KG1 (cell line): Measurements from ENCODE around the gene DUSP7.

Experiments used
- DNase-seq: peaks from one replicate; lab custom pipeline; 2025; lab: John Stamatoyannopoulos, UW

Gene DUSP7

DNA sequence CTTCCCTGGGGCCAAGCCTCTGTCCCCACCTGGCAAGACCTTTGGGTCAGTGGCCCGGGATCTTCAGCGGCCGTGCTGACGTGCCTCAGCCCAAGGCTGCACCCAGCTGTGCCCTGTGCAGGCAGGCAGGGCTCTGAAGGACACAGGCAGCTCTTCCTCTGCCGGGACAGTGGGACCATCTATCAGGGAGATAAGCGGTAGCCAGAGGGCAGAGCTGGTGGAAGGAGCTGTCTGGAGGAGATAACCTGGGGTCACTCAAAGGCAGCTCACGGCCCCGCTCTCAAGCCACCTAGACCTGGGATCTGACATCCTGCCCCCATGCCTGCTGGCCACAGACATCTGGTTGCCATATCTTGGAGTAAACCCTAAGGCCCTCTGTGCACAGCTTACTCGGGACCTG lies 27.3 kb downstream of the DUSP7 start:
- no peak for DNase-seq

DNA sequence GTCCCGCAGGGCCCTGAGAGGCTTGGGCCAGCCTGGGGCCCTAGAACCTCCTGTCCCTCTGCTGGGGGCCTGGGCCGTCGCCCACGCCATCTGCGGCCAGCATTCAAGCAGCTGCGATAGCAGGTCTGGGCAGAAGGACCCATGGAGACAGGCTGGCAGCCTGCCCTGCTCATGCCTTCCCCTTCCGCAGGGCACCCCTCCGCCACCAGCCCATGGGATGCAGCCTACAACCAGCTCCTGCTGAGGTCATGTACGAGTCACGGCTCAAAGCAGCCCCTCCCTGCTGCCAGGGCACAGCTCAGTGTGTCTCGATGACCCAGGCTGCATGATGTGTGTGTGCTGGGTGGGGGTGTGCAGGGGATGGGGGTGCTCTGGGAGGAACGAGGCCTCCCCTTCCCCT lies 27.8 kb downstream of the DUSP7 start:
- DNase-seq: no peak

DNA sequence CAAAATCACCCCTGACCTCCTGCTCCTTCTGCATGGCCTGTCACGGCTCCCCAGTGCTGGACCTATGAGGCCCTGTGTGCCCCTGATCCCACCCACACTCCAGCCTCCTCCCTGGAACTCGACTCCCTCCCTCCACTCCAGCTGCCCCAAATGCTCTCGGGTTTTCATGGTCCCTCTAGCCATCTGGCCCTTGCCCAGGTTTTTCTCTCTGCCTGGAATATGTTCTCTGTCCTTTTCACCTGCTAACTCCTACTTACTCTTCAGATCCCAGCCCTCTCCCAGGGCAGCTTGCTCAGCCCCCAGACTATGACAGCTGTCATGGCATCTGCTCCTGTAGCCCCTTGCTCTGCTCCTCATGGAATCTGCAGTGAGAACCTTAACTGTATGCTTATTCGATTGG lies 30.3 kb downstream of the DUSP7 start:
- no peak for DNase-seq

DNA sequence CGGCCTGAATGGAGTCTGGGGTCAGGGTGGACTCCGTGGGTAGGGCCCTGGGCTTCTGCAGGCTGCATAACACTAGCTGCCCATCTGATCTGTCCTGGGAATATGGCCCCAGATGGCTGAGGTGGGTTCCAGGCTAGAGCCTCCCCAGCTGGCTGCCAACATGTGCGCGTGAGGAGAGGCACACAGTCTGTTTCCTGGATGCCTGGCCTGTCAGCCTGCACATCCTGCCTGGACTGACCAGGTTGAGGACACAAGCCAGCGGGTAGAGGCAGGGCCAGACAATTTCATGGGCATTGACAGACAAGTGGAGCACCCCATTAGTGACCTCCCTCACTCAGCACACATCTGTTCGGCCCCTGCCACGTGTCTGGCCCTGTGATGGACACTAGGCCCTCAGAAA lies 30.9 kb downstream of the DUSP7 start:
- no peak for DNase-seq

DNA sequence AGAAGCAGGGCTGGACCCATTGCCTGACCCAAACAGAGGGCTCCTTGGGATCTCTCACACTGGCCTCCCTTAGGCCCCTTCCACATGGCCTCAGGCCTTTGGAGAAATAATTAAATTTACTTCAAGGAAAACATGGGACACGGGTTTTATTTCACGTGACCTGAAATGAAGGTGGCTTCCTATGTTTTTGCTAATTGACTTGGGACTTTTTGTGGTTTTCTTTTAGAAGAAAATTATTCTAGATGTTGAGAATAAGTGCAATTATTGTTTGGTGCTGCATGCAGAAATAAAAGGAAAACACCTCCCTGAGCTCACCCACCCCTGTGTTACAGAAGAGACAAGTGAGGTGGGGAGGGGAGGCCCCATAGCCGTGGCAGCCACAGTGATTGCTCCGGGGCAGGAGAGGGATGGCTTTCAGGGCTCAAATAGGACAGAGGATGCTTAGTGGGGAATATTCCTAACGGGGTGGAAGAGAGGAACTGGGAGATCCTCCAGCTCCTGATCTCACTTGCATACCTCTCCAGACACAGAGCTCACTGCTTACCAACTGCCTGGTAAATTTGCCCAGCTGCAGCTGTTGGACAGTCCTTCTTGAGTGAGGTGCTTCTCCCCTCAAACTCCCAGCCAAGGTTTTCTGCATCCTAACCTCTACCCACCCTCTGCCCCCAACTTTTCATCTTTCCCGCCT lies 31.5 kb downstream of the DUSP7 start:
- DNase-seq: no peak

DNA sequence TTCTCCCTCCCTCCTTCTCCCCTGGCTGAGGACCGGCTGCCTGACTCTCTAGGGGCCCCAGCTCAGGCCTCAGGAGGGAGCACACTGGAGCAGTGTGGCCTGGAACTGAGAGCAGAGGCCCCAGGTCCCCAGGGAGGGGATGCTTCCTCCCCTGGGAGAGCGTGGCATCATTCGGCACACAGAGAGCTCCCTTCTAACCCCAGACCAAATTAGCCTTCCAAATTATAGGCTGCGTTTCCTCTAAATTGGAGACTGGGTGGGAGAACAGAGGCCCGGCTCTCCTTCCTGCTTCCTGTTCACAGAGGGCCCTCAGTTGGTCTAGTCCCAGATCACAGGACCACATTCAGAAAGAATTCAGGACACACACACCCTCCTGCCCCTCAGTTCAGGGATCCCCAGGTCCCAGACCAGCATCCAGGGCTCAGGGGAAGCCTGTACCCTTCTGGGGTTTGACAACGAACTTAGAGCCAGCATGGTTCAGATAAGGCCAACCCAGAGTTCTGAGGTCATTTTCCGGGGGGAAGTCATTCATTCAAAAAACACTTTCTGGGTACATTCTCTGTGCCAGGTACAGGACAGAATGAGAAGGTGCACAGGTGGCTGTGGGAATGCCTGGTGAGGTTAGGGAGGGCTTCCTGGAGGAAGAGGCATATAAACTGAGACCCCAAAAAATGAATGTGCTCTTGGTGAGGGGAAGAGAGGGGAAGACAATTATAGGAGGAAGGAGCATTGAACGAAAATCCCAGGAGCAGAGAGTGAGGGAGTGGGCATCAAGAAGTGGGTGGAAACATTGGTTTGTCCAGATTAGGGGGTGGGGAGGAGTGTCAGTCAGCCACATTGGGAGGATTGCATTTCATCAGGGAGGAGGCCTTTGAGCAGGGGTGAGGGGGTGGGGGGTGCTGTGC lies 32.3 kb downstream of the DUSP7 start:
- DNase-seq: no peak

DNA sequence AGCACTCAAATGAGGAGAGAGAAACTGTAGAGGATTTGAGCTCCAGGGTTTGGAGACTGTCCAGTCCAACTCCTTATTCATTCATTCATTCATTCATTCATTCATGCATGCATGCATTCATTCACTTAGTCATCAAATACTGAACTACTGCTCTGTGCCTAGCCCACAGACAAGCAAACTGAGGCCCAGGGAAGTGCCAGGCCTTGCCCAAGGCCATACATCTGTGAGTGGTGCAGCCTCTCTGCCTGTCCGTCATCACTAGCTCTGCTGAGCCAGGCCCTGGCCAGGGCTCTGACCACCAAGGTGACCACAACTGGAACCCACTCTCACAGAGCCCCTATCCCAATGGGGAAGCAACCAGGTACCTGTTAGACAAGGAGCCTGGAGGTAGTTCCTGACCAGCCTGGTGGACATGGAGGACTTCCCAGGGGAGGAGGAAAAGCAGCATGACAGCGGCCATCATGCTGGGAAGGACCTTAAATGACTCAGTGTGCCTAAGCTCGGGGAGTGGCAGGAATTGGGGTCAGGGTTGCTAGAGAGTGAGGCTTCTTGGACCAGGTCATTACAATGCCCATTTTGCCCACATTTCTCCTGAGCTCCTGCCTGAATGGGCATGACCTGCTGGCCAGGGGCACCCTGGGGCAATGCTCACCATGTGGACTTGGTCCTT lies 33.1 kb downstream of the DUSP7 start:
- DNase-seq: no peak

DNA sequence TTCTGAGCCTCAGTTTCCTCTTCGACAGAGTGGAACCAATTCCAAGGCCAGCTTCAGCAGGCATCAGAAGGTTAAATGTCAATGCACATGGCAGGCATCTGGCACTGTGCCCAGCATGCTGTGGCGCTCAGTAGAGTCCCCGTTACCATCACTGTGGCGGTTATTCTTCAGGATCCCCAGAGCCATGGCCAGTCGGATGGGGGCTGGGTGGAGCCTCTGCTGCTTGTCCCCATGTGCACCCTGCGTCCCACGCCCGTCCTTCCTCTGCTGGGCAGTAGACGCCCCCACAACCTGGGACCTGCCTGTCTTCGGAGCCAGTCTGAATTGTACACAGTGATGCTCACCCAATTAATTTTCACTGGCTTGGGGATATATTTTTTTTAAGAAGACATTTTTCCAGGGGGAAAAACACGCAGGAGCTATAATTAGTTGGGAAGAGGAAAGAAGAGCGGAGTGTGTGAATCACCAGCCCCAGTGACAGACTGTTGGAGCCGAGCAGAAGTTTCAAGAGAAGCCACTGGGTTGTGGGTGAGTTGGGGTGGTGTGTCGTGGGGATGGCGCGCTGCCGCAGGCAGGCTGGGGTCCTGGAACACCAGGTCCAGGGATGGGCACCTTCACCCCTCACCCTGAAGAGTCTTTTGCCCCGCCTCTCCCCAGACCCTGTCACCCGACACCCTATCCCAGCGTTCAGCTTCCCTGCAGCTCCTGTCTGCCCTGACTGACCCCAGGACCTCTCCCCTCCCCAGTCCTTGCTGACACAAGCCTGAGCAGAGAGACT lies 33.9 kb downstream of the DUSP7 start:
- no peak for DNase-seq

DNA sequence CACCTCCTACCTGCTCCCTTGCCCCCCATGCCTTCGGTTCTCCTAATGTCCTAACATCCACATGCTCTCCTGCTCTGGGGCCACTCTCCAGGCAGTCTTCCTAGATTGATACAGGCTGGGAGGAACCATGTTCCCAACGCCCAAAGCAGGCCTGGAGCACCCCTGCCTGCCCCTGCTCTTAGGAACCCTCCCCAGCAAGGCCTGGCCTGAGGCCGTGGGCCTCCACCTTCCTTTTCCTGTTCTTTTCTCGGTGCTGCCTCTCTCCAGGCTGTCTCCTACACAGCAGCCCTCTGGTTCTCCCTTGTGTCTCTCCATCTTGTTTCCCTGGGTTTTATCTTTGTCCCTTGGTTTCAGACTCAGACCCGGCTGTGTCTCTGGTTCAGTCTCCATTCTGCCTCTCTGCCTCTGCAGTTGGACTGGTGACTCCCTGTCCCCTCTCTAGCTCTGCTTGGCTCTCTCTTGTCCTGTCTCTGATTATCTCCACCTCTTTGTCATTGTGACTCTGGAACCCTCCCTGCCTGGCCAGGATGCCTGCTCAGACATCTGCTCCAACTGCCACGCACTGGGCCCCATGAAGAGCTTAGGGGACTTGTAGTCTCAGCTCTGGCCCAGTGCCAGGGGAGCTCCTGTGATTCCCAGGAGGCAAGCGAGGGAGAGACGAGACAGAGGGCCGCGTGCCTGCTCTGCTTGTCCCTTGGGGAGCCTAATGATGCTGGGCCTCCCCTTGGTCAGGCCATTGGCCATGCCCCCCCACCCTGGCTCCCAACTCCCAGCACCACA lies 34.7 kb downstream of the DUSP7 start:
- DNase-seq: no peak

DNA sequence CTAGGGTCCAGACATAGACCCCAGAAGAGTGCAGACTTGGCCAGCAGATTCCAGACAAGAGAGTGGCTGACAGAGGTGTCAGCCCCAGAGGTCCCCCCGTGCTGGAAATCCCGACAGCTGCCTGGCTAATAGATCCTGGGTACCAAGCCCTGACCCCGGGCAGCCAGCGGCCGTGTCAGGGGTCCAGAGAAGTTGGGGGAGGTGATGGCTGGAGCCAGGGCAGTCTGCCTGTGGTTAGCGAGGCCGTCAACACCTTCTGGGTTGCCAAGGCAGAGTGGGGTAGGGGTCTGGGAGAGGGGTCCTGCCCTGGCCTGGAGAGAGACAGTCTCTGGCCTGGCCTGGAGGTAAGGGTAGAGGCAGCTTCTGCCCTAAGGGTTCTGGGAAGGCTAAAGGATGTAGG lies 35.6 kb downstream of the DUSP7 start:
- no peak for DNase-seq

DNA sequence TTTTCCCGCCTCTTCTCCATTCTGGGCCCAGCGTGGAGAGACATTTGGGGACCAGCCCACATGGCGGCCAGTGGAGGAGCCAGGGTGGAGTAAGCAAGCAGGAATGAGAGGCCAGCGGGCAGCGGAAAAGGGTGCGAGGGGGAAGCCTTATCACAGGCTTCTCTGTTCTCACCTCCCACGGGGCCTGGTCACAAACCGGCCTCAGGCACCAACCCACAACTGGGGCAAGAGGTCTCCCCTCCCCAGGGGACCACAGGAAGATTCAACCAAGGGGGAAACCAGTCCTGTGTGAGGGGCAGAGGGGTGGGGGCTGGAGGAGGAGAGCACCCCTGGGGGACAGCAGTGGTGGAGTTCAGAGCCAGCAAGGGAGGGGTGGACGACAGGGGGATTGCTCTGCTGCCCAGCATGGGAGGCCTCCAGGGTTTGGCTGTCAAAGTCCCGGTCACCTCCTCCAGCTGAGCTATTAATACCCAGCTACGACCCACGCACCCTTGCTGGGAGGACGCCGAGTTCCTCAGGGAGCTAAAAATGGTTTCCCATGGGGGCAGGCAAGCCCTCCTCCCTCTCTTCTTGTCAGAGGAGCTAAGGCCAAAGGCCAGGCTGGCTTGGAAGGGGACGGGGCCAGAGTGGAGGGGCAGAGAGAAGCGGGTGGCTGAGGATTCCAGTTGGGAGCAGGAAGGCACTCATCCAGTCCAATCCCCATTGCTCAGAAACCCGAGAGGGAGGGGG lies 36.9 kb downstream of the DUSP7 start:
- DNase-seq: no peak

DNA sequence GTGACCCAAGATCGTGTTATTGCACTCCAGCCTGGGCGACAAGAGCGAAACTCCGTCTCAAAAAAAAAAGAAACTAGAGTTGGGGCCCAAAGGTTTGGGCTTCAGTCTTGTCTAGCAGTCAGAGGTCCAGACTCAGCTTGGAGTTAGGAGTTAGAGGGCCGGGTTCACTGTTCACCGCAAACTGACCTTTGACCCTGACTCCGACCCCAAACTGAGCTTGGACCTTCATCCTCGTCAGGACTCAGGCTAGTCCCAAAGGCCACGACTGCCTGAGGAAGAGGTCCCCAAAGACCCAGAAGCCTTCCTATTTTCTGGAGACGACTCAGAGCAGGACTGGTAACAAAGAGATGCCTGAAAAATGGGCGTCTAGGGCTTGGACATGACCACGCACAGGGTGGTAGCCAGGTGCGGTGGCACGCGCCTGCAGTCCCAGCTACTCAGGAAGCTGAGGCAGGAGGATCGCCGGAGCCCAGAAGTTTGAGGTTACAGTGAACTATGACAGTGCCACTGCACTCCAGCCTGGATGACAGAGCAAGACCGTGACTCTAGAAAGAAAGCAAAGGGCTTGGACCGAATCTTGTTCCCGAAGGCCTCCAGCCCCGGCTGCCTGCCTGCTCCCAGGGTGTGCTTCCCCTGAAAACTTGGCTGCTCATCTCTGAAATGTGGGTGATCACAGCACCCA lies 37.9 kb downstream of the DUSP7 start:
- DNase-seq: no peak

DNA sequence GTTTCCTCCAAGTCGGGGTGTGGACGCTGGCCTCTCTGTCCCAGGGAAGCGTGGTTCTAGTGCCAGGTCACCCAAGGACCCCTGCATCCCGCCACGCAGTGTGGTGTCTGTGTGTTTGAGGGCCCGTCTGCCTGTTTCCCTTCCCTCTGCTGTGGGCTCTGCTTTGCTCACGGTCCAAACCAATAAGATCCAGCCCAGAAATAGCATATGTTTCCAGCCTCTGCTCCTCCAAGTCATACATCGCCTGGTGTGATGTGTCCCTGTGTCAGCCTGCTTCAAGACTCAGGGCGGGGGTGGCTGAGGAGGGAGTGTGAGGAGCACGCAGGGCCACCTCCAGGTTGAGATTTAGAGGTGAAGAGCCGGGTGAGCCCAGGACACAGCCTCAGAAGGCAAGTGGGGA lies 38.8 kb downstream of the DUSP7 start:
- DNase-seq: no peak

DNA sequence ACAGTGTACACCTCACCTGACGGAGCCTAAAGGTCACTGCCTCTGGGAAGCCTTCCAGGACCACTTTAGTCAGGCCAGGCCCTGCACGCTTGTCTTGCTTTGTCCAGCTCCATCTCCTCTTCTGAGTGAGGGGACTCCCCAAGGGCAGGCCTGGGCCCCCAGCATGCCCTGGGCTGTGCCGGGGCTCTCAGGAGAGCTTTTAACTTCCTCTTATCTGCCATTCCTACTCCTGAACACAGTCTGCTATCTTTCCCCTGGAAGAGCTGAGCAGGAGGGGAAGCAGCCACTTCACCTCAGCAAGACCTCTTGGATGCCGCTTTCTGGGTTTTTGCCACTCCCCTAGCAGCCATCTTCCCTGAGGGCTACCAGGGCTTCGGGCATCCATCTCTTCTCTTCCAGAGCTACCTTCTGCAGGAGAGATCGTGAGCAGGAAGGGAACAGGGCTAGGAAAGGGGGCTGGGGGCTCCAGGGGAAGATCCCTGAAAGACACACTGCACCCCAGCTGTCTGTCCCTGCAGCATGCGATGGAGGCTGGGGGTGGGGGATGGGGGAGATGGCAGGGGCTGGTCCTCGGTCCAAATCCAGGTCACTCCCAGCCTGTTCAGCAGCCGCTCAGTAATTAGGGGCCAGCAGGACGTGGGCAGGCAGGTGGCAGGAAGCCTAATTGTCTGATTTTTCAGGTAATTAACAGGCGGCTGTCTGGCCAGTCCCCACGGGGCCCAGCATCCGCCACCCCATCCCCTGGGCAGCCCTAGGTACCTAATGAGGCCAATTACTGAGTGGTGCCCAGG lies 40.7 kb downstream of the DUSP7 start:
- no peak for DNase-seq

DNA sequence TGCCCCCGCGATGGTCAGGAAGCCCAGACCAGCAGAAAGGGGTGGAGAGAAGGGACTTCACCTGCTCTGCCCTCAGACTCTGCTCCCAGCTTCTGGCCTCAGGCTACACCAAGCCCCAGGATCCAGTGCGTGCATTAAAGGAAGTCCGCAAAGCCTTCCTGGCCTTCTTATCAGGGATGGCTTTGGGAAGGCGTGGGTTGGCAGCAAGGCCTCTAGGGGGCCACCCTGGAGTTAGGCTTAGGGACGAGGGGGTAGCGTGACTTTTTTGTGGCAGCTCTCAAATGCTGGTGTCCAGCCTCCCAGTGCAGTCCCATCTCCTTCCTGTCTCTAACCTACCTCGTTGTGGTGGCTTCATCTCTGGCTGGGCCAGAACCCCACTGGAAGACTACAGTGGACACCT lies 41.8 kb downstream of the DUSP7 start:
- no peak for DNase-seq

DNA sequence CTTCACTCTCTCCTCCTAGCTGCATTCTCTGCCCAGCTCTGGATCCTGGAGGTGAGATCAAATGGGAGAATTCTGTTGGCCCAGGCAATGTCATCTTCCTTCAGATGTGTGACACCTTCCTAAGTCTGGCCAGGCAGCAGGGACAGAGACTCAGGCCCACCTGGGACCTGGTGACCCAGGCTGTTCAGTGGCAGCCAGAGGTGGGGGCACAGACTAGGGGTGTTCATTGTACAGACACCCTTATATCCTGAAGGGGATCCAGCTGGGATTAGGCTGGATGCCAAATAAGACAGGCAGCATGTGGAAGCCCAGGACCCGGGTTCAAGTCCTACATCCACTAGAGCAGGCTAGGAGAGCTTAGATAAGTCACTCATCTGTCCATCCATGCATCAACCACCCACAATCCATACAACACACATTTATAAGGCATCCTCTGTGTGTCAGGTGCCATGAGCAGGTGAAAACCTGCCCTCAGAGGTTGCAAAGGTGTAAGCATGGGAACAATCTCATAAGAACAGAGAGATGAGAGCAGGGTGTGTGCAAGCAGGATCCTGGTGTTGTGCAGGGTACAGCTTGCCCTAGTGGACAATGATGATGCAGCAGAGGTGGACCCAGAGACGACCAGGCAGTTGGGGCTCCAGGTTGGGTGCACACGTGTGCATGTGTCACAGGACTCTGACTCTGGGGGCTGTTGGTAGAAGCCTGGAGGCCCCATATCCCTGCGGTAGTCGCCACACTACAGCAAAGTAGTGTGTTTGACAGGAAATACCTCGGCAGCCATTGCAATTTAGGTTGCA lies 42.4 kb downstream of the DUSP7 start:
- DNase-seq: no peak

DNA sequence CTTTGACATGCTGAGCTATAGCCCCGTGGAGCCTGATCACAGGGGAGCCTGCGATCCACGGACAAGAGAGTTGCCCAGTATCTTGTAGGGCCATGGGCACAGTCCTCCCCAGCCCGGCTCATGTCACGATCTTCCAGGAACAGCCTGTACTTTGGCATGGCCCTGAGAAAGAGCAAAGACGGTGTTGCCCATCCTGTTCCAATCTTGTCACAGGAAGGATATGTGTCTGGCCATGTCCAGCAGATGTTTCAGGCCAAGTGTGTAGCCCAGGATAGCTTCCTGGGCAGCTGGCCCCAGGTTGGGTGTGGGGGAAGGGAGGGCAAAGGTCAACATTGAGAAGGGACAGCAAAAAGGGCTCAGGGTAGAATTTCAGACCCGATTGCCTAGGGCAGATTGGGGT lies 43.7 kb downstream of the DUSP7 start:
- DNase-seq: no peak

DNA sequence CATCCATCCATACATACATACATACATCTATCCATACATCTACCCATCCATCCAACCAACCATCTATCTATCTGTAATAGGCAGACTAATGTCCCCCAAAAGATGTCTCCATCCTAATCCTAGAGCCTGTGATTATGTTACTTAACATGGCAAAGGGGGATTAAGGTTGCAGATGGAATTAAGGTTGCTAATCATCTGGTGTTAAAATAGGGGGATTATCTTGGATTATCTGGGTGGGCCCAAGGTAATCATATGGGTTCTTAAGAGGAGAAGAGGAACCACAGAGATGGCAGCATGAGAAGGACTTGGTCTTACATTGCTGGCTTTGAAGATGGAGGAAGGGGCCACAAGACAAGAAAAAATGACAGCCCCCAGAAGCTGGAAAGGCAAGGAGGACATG lies 45.9 kb downstream of the DUSP7 start:
- no peak for DNase-seq

DNA sequence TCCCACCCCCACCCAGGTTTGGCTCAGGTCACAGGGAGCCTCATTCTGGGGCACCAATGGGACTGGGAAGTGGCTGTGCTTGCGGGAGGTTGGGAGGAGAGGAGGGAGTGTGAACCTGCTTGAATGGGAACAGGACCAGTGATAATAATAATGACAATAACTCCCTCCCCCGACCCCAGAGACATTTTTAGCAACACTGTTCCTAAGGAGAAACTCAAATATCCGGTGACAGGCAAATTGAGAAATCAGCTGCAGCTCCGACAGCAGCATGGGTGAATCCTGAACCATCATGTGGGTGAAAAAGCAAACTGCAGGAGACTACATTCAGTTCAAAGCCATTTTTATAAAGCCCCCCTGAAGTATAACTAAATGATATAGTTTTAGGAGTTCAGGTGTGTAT lies 49.1 kb downstream of the DUSP7 start:
- DNase-seq: no peak
